Activated CD4-positive, alpha-beta T cell treated with anti-CD3 and anti-CD28 coated beads, Interleukin-2, Interleukin-4, amounts not matched to agents 100 ng/mL and 50 ng/mL, durations not matched to agents 16 hours and 8 hours (primary cell): ENCODE results near the gene CCDC196.

Experiments
- DNase-seq: peaks from one replicate; pipeline ENCODE4 v3.0.0-alpha.2; 2020; ENCODE audit warnings: low spot score

The CCDC196 gene, protein sequence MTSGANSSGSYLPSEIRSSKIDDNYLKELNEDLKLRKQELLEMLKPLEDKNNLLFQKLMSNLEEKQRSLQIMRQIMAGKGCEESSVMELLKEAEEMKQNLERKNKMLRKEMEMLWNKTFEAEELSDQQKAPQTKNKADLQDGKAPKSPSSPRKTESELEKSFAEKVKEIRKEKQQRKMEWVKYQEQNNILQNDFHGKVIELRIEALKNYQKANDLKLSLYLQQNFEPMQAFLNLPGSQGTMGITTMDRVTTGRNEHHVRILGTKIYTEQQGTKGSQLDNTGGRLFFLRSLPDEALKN

DNA sequence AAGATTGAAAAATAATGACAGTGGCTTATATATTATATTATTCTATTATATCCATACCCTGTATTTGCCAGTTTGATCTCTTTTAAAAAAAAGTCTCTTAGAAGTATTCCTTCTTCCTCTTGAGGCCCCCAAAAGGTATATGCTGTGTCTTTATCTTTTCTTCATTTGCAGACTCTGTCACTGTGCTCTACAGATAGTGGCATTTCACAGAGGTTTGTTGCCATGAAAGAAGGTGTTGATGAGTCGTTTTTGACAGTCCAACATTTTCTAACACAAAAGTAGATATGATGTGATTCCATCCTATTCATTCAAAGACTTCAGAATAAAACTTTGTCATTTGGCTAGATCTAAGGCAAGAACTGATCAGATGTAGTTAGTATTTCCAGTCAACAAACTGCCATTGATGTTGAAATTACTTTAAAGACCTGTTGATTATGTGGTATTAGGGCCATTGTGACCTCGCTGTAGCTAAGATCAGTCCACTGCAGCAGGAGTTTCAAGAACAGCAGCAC, at the start of gene CCDC196:
TSS of gene CCDC196 (plus strand) at position 462 of the 512 bp plus-strand sequence. CDS start 132 bp downstream, outside the sequence.
- DNase-seq, result no peak

DNA sequence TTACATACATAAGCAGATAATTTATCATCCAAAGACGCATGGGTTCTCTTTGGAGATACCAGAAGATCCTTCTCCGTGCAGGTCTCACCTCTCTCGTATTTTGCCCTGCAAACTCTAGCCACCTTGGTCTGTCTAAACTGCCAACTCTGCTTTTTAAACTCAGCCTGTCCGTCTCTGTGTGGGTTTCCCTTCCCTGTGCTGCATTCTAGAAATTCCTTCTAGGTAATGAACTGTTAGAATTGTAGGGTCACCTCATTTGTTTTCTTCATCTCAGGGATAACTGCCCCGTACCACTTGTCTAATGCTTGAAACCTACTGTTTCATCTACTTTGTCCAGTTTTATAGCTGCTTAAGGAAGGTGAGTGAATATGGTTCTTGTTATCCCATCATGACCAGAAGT, 45.4 kb upstream of the CCDC196 start:
- DNase-seq, result no peak

DNA sequence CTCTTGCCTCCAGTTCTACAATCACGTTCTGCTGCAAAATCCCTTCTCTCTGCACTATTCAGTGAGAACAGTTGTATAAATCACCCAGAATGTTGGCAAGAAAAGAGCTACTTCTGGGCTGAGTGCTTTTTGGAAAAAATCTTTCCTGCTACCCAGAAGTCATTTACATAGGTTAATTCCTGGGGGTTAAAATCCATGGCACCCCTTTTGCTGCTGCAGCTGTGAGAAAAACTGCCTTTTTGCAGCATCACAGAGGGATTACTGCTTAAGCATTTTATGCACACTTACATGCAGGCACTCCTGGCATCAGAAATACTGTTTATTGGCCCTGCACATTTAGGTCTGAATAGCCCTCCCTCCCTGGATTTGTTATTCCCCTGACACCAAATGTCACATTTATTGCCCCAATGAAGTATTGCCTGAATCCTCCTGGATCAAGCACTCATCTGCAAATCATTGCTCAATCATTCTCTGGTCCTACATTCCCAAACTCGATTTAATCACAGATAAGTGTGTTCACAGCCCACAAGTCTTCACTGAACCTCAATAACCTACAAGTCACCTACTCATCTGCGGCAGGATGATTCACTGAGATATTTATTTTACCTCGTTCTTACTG, 43.1 kb upstream of the CCDC196 start:
- DNase-seq, result no peak

DNA sequence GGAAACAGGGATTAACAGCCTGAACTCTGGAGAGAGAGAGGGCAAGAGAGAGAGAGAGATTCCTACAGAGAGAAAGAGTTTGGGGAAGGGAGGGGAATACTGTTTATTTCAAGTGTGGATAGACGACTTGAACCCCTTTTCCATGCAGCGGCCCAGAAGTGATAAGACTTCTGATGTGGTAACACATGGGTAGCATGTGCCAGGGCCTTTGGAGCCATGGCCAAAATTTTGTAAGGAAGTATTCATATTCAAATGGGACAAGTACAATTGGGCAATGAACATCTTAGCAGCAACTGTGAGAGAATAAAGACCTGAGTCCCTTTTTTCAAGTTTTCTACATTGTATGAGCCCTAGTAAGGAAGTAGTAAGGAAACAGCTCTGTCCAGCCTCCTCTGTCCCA, 42.4 kb upstream of the CCDC196 start:
- no peak for DNase-seq

DNA sequence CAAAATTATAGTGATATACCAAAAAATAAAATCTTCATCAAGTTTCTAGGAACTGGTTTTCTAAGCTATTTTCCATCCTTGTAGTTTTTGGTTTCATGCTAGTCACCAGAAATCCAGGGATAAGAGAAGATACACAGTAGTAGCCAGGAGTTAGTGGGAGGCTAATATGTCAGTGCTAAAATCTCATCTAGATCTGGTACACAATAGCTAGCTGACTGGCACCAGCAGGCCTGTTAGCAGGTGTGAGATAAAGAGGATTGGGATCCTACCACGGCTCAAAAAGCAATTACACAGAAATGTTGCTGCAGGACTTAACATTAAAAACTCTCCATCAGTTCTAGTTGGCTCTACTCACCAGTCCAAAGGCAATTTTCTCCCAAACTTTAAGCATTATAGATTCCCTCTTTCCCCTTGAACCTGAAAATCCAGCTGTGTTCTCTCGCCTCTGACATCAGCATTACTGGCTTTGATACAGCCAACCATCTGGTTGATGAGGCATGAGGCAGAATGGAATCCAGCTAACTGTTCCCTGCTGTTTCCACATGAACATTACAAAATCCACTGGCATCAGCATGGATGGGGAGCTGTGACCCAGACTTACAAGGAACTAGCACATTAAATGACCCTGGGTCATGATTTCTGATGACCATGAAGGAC, 41.8 kb upstream of the CCDC196 start:
- no peak for DNase-seq

DNA sequence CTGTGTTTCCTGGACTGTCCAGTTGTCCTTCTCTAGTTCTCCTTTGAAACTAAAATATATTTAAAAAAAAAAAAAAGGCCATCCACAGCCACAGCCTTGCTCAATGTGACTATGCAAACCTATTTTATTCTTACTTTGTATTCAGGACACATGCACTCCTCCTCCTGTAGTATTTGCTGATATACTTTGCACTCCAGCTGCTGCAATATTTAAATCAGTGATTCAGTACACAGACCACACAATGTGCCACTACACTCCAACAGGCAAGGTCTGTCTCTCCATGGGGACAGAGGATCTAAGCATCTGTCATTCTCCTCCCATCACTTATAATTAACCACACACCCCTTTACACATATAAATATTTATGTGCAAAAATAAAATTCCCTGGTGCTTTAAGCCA, 40.2 kb upstream of the CCDC196 start:
- no peak for DNase-seq

DNA sequence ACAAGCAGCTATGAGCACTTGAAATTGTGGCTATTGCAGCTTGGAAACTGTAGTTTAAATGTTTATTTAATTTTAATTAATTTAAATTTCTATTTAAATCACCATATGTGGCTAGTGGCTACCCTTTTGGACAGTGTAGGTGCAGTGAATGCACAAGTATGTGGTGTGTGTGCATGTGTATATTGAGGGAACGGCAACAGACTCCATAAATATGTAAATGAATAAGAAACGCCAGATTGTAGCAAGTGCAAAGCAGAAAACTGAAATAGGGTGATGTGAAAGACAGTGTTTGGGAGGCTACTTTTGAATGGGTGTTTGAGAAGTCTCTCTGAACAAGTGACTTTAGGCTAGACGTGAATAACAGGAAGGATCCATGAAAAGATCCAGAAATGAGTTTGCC, 32.7 kb upstream of the CCDC196 start:
- DNase-seq, result no peak

DNA sequence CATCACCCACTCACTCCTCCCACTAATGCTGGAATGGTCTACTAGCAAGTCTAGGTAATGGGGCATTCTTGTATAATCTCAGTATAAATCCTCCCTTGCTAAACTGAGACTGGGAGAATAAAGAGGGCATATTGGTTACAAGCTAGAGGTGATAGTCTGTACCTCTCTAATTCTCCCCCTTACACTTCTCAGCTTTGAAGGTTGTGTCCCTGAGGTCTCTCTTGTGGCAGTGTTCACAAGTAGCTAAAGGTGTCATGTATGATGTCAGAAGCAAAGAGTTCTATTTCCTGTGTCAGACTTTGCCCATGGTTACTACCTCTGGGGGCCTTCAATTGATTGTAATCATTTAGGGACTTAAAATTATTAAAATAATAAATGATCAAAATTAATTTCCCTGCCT, 26.6 kb upstream of the CCDC196 start:
- no peak for DNase-seq

DNA sequence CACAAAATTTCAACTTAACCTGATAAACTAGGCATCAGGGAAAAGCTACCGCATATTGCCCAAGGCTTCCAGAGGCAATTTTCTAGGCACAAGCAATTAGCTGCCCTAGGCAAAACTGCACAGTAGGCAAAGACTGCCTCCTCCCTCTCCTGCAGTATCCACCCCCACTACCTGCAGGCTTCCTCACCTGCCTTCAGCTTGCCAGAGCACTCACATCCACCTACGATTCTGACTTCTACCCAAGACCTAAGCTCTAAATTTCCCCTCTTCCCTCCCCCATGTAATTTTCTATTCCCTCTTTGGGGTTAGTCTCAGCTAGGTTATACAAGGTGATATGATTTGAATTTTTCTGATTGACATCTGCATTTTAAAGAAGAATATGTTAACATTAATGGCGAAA, 21.9 kb upstream of the CCDC196 start:
- DNase-seq, result no peak

DNA sequence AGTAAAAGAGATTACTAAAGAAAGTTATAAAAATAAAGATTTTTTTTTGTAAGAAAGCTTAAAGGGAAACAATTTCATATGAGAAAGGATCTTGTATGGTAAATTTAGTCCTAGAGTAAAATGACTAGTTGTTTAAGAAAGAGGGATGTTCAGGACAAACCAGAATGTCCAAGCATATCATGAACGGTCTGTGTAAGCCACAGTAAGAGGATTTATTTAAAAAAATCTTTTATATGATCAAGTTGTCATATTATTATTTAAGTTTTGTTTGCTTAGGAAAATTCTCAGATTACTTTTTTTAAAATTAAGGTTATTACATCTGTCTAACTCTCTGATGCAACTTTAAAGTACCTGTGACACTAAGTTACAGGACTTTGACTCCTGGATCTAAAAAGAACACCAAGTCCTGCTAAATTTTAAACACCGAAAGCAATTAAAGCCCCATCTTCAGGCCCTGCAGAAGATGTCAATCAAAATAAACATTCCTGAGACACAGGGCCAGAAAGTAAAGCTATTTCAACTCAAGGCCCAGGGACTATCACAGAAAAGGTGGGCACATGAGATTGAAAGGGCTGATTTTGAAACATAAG, 17.3 kb upstream of the CCDC196 start:
- DNase-seq, result no peak

DNA sequence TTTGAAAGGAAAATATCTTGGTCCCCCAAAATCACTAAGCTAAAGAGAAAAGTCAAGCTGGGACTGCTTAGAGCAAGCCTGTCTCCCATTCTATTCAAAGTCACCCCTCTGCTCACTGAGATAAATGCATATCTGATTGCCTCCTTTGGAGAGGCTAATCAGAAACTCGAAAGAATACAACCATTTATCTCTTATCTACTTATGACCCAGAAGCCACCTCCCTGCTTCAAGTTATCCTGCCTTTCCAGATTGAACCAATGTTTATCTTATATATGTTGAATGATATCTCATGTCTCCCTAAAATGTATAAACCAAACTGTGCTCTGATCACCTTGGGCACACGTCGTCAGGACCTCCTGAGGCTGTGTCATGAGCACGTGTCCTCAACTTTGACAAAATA, 14.6 kb upstream of the CCDC196 start:
- no peak for DNase-seq

DNA sequence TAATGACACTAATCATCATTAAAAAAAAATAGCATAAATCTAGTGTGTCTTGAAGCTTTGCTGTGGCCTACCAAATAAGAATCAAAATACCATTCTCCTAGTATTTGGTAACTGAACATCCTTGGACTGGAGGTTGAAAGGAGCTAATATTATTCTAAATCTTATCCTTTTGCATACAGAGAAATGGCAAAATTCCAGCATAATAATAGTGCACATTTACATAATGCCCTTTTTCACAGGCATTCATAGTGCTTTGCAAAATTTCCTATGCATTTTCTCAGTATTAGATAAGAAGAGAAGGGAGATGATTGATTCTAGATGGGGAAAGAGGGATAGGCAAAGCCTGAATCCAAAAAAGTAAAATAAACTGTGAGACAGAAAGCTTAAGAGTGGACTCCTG, 13.9 kb upstream of the CCDC196 start:
- DNase-seq, result no peak

DNA sequence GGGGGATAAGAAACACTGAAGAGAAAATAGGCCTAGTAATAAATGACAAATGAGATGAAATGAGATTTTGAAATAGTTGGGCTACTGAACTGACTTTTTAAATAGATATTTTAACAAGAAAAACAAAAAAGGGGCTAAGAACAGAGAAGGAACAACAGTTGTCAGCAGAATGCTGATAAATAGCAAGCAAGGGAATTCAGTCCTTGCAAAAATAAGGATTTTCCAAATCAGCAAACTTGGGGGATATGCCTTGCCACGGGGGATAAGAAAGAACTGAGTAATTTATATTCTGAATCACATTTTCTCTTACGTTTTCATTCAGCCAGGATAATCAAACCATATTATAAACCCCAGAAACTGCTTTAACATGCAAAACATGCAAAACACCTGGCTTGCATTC, 12.9 kb upstream of the CCDC196 start:
- DNase-seq, result no peak

DNA sequence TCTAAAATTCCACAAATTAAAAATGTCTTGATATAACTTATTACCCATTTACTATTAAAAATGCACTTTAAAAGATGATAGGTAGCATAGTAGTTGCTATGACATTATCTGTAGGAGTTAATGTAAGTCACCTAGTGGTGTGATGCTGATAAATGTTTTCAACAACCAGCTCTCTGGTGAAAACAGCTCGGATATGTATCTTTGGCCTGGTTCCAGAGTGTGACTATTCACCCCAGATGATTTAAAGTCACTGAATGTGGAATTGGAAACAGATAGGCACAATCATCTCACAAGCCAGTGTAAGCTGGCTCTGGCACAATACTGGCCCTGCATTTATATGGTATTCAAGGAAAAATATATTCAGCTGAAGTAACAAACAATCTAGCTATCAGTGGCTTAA, 9.2 kb upstream of the CCDC196 start:
- DNase-seq, result no peak

DNA sequence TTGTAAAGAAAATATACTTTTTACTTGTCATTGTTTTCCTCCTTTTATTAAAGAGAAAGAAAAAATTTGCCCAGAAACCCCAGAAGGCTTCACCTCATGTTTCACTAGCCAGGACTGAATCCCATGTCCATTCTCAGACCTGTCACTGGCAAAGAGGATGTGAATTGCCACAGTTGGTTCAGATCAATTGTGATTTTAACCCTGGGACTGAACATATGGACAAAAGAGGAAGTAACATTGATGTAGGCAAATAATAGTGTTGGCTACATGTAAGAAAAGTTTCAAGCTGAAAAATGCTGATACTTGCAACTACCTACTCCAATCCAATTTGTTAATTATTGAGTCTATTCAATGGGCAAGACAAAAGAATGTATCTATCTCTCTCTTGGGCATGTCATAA, 8.6 kb upstream of the CCDC196 start:
- no peak for DNase-seq

DNA sequence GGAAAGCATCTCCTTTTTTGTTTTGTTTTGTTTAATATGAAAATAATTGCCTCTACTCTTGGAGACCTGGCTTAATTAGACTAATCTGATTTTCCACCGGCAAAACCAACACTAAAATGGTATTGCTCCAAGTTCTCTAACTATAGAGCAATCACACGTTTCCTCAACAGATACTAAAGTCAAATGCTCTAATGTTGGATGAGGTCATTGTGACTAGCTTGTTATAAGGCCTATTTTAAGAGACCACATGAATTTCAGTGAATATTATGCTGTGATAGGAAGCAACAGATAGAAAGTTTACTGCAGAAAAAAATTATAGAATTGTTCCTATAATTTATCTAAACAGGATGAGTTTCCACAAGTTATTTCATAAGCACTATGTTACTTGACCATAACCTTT, 3.3 kb upstream of the CCDC196 start:
- no peak for DNase-seq

DNA sequence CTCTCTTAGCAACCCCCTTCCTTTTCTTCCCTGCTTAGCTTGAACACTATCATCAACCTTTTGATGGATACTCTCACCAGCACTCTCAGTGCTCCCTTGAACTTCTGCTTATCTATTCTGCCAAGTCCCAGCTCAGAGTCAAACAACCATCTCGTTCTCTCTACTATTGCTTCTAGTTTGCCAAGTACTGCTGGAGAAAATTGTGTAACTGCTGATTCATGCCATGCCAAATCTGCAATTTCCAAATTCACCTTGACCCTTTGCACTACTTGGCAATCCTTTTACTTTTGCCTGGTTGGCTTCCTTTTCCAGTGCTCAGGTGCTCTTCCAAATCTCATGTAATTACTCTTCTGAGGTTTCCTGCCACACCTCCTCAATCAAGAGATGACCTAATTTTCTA, 2.8 kb upstream of the CCDC196 start:
- no peak for DNase-seq

DNA sequence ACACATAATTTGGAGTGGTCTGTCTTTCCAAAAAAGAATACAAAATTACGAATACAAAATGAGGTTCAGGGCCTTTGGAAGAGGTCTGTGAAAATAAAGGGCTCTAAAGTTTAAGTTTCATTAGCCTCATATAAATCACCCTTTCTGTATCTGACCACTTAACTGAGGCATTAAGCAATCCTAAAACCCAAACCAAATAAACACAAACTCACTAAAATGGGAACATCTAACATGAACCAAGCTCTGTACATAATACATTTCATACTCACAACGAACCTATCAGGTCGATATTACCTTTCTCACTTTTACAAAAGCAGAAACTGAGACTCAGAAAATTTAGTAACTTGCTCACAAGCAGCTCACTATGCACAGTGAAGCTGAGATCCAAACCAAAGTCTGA, 1.1 kb upstream of the CCDC196 start:
- no peak for DNase-seq

DNA sequence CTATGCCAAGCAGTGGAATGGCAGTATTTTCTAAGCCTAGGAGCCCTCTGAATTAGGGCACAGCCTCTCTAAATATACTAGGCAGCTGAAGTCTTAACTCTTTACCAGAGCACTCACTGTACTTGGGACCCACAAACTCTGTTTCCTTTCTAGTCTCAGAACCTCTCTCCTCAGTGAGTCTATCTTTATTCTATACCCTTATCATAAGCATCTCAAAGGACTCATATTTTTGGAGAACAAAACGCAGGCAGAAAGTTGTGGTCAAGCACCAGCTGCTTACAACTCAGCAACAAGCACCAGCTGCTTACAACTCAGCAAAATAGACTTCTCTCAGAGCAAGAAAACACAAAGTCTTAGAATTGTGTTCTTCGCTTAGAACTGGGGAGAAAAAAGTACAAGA, 993 bp downstream of the CCDC196 start:
- DNase-seq, result no peak

DNA sequence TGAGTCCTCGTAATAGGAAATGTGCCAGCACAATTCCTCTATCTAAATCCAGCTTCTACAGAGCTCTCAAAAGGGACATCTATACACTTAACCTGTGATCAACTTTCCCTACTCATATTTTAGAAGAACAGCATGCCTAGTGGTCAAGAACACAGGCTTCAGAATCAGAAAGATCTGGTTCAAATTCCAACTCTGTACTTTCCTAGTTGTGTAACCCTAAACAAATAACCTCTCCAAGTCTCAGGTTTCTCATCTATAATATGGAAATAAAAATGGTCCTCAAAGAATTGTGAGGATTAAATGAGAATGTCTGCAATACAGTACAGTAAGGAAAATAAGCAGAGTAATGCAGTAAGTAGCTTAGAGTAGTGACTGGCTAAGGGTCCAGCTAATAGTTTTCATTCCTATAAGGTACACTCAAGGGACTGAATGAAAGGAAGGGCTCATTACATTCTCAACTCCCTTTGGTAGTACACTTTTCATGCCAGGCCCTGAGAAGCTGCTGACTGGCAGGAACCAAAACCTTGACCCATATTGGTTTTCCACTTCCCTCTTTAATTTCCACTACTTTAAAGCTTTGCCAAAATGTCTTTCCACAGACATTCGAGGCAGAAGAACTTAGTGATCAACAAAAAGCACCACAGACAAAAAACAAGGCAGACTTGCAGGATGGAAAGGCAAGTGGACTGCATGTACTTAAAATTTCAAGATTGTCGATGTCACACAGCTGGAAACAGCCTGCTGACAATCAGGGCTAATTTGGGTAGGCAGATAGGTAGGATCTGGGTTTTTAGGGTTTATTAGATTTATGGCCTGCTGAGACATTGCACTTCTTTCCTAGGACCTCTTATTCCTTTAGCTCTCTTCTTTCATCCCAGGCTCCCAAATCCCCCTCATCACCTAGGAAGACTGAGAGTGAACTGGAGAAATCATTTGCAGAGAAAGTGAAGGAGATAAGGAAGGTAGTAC, 4.3 kb downstream of the CCDC196 start:
- DNase-seq, result no peak

DNA sequence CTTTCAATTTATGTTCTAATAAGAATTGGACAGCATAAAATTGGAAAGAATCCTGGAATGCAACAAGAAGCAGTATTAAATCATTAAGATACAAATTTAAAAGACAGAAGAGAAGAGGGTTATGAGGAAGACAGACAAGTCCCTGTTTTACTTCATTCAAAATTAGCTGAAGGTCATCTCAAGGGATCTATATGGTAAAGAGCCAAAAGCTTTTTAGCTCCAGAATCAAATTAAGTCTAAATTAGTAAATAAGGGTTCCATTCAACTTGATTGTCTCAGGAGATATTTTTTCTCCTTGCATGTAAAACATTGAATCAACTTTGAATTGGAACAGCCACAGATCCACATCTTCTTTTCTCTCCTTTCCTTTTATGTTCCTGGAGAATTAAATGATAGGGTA, 7.6 kb downstream of the CCDC196 start:
- no peak for DNase-seq
